H1 (cell line): ENCODE results near the gene DNAAF5. TPM values are rescaled to one million over a fixed set of nuclear protein-coding genes. Genes with fewer than 3 reads are reported as not detected.

Source experiments
- CTCF ChIA-PET: fragments of 300-600 bp; sonication (Branson Sonifier 250); formaldehyde crosslinking; loops from one replicate; lab custom pipeline; 2021; ENCODE audit not compliant: partially characterized antibody; lab: Charles Lee
- POLR2A ChIA-PET: fragments of 300-600 bp; sonication (Branson Sonifier 250); formaldehyde crosslinking; loops from one replicate; lab custom pipeline; 2021; ENCODE audit warnings: inconsistent platforms; ENCODE audit not compliant: partially characterized antibody; lab: Charles Lee
- DNase-seq, 2 experiments: peaks; one replicate each; pipeline versions ENCODE4 v3.0.0 to v3.0.0-alpha.2; 2010 to 2022; ENCODE audit warnings: low spot score in 2 of 2, low read depth in 1 of 2, mixed read lengths in 1 of 2
- FAIRE-seq: peaks from 2 replicates; lab custom pipeline; 2011; peaks lifted over from hg19 to GRCh38; lab: Jason Lieb, UNC
- H2AFZ ChIP-seq: 2 replicates; pipeline ENCODE4 v1.8.1; 2012; ENCODE audit warnings: low read length, inconsistent platforms
- H2AK5ac ChIP-seq: 2 replicates; pipeline ENCODE4 v1.6.1; 2013; ENCODE audit warnings: low read depth, low read length
- H2BK120ac ChIP-seq: replicated peaks from 2 replicates; pipeline ENCODE3; 2013; ENCODE audit warnings: low read depth, low read length, inconsistent platforms
- H2BK12ac ChIP-seq: 2 replicates; pipeline ENCODE4 v1.6.1; 2013; ENCODE audit warnings: low read depth, low read length
- H2BK15ac ChIP-seq: 2 replicates; pipeline ENCODE4 v1.6.1; 2013; ENCODE audit warnings: low read length
- H2BK20ac ChIP-seq: 2 replicates; pipeline ENCODE4 v1.6.1; 2013; ENCODE audit warnings: low read length
- H2BK5ac ChIP-seq: 2 replicates; pipeline ENCODE4 v1.6.1; 2013; ENCODE audit warnings: low read depth, low read length
- H3K14ac ChIP-seq: 2 replicates; pipeline ENCODE4 v1.6.1; 2013; ENCODE audit warnings: inconsistent platforms; ENCODE audit not compliant: insufficient read length
- H3K18ac ChIP-seq: 2 replicates; pipeline ENCODE4 v1.6.1; 2013; ENCODE audit warnings: low read length; ENCODE audit errors: extremely low read depth
- H3K23ac ChIP-seq: 2 replicates; pipeline ENCODE4 v1.6.1; 2013; ENCODE audit warnings: inconsistent platforms; ENCODE audit not compliant: insufficient read length
- H3K23me2 ChIP-seq: 2 replicates; pipeline ENCODE4 v1.6.1; 2013; ENCODE audit warnings: low read depth, low read length
- H3K27ac ChIP-seq: 2 replicates; pipeline ENCODE4 v1.6.1; 2011; ENCODE audit warnings: low read depth, low read length, inconsistent platforms
- H3K27me3 ChIP-seq, 4 experiments: replicated peaks in 1 of 4; 1 replicate in 1 of 4; 2 replicates in 3 of 4; pipeline versions ENCODE4 v1.6.1 to v1.8.1; 2011 to 2013; ENCODE audit warnings: low read length in 3 of 4, mild to moderate bottlenecking in 3 of 4, inconsistent platforms in 2 of 4, mixed read lengths in 2 of 4, moderate library complexity in 1 of 4; ENCODE audit not compliant: control insufficient read depth in 3 of 4, insufficient read depth in 3 of 4; ENCODE audit errors: extremely low read depth in 1 of 4
- H3K36me3 ChIP-seq, 4 experiments: 2 replicates each; pipeline versions ENCODE4 v1.6.1 to v1.8.1; 2011 to 2013; ENCODE audit warnings: mild to moderate bottlenecking in 4 of 4, low read length in 3 of 4, moderate library complexity in 2 of 4, control low read depth in 1 of 4, inconsistent platforms in 1 of 4; ENCODE audit not compliant: insufficient read depth in 4 of 4, control insufficient read depth in 2 of 4
- H3K4ac ChIP-seq: replicated peaks from 2 replicates; pipeline ENCODE3; 2013; ENCODE audit warnings: low read length, low read depth, mixed read lengths, inconsistent platforms; ENCODE audit not compliant: insufficient read length
- H3K4me1 ChIP-seq, 4 experiments: replicated peaks in 1 of 4; 1 replicate in 1 of 4; 2 replicates in 3 of 4; pipeline versions ENCODE4 v1.6.1 to v1.8.1; 2011 to 2013; ENCODE audit warnings: low read length in 3 of 4, inconsistent platforms in 2 of 4, mixed read lengths in 1 of 4; ENCODE audit not compliant: insufficient read depth in 4 of 4, control insufficient read depth in 3 of 4
- H3K4me2 ChIP-seq, 2 experiments: 2 replicates each; pipeline versions ENCODE4 v1.6.1 to v1.8.1; 2011 to 2013; ENCODE audit warnings: low read depth in 2 of 2, low read length in 2 of 2, control low read depth in 1 of 2, inconsistent platforms in 1 of 2, mild to moderate bottlenecking in 1 of 2; ENCODE audit not compliant: insufficient read depth in 1 of 2
- H3K4me3 ChIP-seq, 4 experiments: fragments of 200-600, 300-600 bp in 1 of 4; sonication (generic), shearing (Covaris generic), sonication (Bioruptor Twin) in 1 of 4; 2 replicates each; pipeline versions ENCODE4 v1.5.1 to v1.8.1; 2011 to 2016; ENCODE audit warnings: low read length in 4 of 4, low read depth in 3 of 4, control low read depth in 2 of 4, inconsistent platforms in 2 of 4, mild to moderate bottlenecking in 2 of 4, mixed read lengths in 1 of 4, moderate library complexity in 1 of 4; ENCODE audit not compliant: insufficient read depth in 2 of 4; ENCODE audit errors: extremely low read depth in 1 of 4
- H3K56ac ChIP-seq: replicated peaks from 2 replicates; pipeline ENCODE3; 2013; ENCODE audit warnings: low read depth, mild to moderate bottlenecking, mixed read lengths, low read length, inconsistent platforms; ENCODE audit not compliant: insufficient read length
- H3K79me1 ChIP-seq: 2 replicates; pipeline ENCODE4 v1.6.1; 2013; ENCODE audit warnings: low read depth, low read length, control low read depth
- H3K79me2 ChIP-seq, 2 experiments: 2 replicates each; pipeline versions ENCODE4 v1.6.1 to v1.8.1; 2012 to 2013; ENCODE audit warnings: low read length in 2 of 2, mild to moderate bottlenecking in 2 of 2, inconsistent platforms in 1 of 2; ENCODE audit not compliant: insufficient read depth in 2 of 2, control insufficient read depth in 1 of 2
- H3K9ac ChIP-seq, 4 experiments: replicated peaks in 1 of 4; 1 replicate in 1 of 4; 2 replicates in 3 of 4; pipeline versions ENCODE4 v1.6.1 to v1.8.1; 2011 to 2013; ENCODE audit warnings: low read depth in 3 of 4, low read length in 3 of 4, control low read depth in 2 of 4, mild to moderate bottlenecking in 2 of 4, moderate library complexity in 2 of 4, inconsistent platforms in 1 of 4; ENCODE audit errors: extremely low read depth in 1 of 4
- H3K9me3 ChIP-seq, 2 experiments: 2 replicates each; pipeline versions ENCODE4 v1.6.1 to v1.8.1; 2012 to 2013; ENCODE audit warnings: mild to moderate bottlenecking in 2 of 2, moderate library complexity in 2 of 2, control low read depth in 1 of 2, inconsistent platforms in 1 of 2, low read depth in 1 of 2, low read length in 1 of 2, mixed read lengths in 1 of 2; ENCODE audit not compliant: insufficient read depth in 2 of 2
- H4K20me1 ChIP-seq, 2 experiments: replicated peaks in 1 of 2; 2 replicates each; pipeline versions ENCODE3 to v1.8.1; 2011 to 2013; ENCODE audit warnings: inconsistent platforms in 2 of 2, low read length in 2 of 2, mild to moderate bottlenecking in 1 of 2; ENCODE audit not compliant: insufficient read depth in 2 of 2, control insufficient read depth in 1 of 2
- H4K5ac ChIP-seq: 2 replicates; pipeline ENCODE4 v1.6.1; 2013; ENCODE audit warnings: low read length, low read depth, mixed read lengths, inconsistent platforms; ENCODE audit not compliant: insufficient read length
- H4K8ac ChIP-seq: 2 replicates; pipeline ENCODE4 v1.8.0; 2013; ENCODE audit warnings: mild to moderate bottlenecking, moderate library complexity, low read length, inconsistent platforms; ENCODE audit not compliant: insufficient read depth; ENCODE audit errors: extremely low read depth
- H4K91ac ChIP-seq: replicated peaks from 2 replicates; pipeline ENCODE3; 2013; ENCODE audit warnings: low read length, mixed read lengths, inconsistent platforms; ENCODE audit not compliant: insufficient read length
- ATF2 ChIP-seq: IDR thresholded peaks from 2 replicates; pipeline ENCODE4 v1.6.1; 2012; ENCODE audit warnings: low read length, inconsistent platforms
- BACH1 ChIP-seq: IDR thresholded peaks from 2 replicates; pipeline ENCODE4 v1.6.1; 2012; ENCODE audit warnings: low read length, improper control_type of control experiment
- CBX8 ChIP-seq: fragments of 300-800, 300-1000 bp; sonication (generic); IDR thresholded peaks from 2 replicates; pipeline ENCODE4 v1.7.1; 2016; ENCODE audit warnings: low read depth, low read length, borderline replicate concordance
- CHD2 ChIP-seq: IDR thresholded peaks from 2 replicates; pipeline ENCODE4 v1.6.1; 2012; ENCODE audit warnings: low read length, improper control_type of control experiment
- CREB1 ChIP-seq: IDR thresholded peaks from 2 replicates; pipeline ENCODE4 v1.6.1; 2012; ENCODE audit warnings: inconsistent platforms
- GABPA ChIP-seq: IDR thresholded peaks from 2 replicates; pipeline ENCODE4 v1.6.1; 2011; ENCODE audit warnings: mild to moderate bottlenecking, low read length, moderate library complexity, borderline replicate concordance; ENCODE audit not compliant: insufficient read depth
- HDAC2 ChIP-seq, 2 experiments: fragments of 300-600 bp in 1 of 2; sonication (generic) in 1 of 2; IDR thresholded peaks; 2 replicates each; pipeline ENCODE4 v1.6.1; 2011 to 2012; ENCODE audit warnings: low read depth in 2 of 2, low read length in 2 of 2, mild to moderate bottlenecking in 2 of 2, moderate library complexity in 2 of 2, borderline replicate concordance in 1 of 2, inconsistent platforms in 1 of 2
- KDM1A ChIP-seq: fragments of 200-600, 300-600 bp; sonication (generic); IDR thresholded peaks from 2 replicates; pipeline ENCODE4 v1.7.1; 2016; ENCODE audit warnings: mild to moderate bottlenecking, low read length, borderline replicate concordance
- RAD21 ChIP-seq, 2 experiments: IDR thresholded peaks in 1 of 2; conservative IDR thresholded peaks in 1 of 2; 2 replicates each; pipeline ENCODE4 v1.6.1; 2011; ENCODE audit warnings: low read depth in 2 of 2, low read length in 2 of 2, improper control_type of control experiment in 1 of 2, inconsistent platforms in 1 of 2, mild to moderate bottlenecking in 1 of 2, moderate library complexity in 1 of 2
- RBBP5 ChIP-seq: IDR thresholded peaks from 2 replicates; pipeline ENCODE4 v1.7.1; 2012; ENCODE audit warnings: low read depth, mild to moderate bottlenecking, inconsistent platforms, low read length, moderate library complexity, borderline replicate concordance
- SAP30 ChIP-seq: fragments of 300-600 bp; sonication (generic); IDR thresholded peaks from 2 replicates; pipeline ENCODE4 v1.7.1; 2012; ENCODE audit warnings: low read length, moderate library complexity, mild to moderate bottlenecking, inconsistent platforms; ENCODE audit not compliant: insufficient read depth, insufficient replicate concordance
- SP2 ChIP-seq: IDR thresholded peaks from 2 replicates; pipeline ENCODE4 v1.6.1; 2012; ENCODE audit warnings: mild to moderate bottlenecking, low read length, inconsistent platforms
- WGBS, 2 experiments: shearing (Covaris generic) in 1 of 2; methylation state at CpG; one replicate each; pipeline versions ENCODE4 v1.1.6 to v1.1.7; 2013 to 2015; ENCODE audit warnings: low lambda C conversion rate in 2 of 2, mixed read lengths in 2 of 2, inconsistent platforms in 1 of 2, low coverage in 1 of 2, missing lambda C conversion rate in 1 of 2; ENCODE audit not compliant: insufficient replicate concordance in 2 of 2, insufficient coverage in 1 of 2, insufficient read length in 1 of 2; ENCODE audit errors: extremely low coverage in 1 of 2, missing lambda C conversion rate in 1 of 2; 5-methylcytosine and 5-hydroxymethylcytosine counted together
- polyA plus RNA-seq, 7 experiments: library from polyadenylated mRNA; depleted of rRNA in 3 of 7; stranded (reverse) in 5 of 7; unstranded in 2 of 7; fragments of >200 nt in 5 of 7; fragments of 200-250 nt in 2 of 7; gene quantifications; 1 replicate in 5 of 7; 2 replicates in 1 of 7; 4 replicates in 1 of 7; pipeline versions ENCODE4 v1.2.1 to v1.2.3, GENCODE V29; 2011 to 2013; ENCODE audit warnings: missing spikeins in 2 of 7, mixed read lengths in 2 of 7
- total RNA-seq: library from RNA; stranded (reverse); fragmentation: NEBNext Ultra II Directional; extraction: Animal tissue kit (Norgen Biotek cat#: 25700); gene quantifications from 2 replicates; pipeline ENCODE4 v1.2.1, GENCODE V29; 2021

DNAAF5 gene
- total and polyA plus RNA-seq, 2 of the 8 experiments (the other 6 are each of a cell fraction or from before 2014, with no cell fraction given), result 55.1 to 95.9 TPM

- Histone ChIP-seq H2BK20ac (no peak overlapping the region), H2BK15ac (no peak overlapping the region), H2BK120ac (no peak overlapping the region), H3K14ac (no peak overlapping the region), H3K4me2 (no peak overlapping the region), H4K5ac (no peak overlapping the region), H3K18ac (no peak overlapping the region), H3K36me3 (peaks cover 2 to 23% (median 11%) of the 10 kb centered on the region in 4 experiments; a peak in 6 of 8 replicates), H2AK5ac (no peak overlapping the region), H3K56ac (no peak overlapping the region), H3K4me3 (no peak overlapping the region), H3K9me3 (no peaks in the 10 kb centered on the region), H3K4ac (no peak overlapping the region), H4K8ac (no peak overlapping the region), H3K23ac (no peak overlapping the region), H3K79me1 (no peaks in the 10 kb centered on the region), H4K20me1 (peaks cover 5 to 8% of the 10 kb centered on the region in 2 experiments), H2BK5ac (no peak overlapping the region), H3K27me3 (no peaks in the 10 kb centered on the region), H3K9ac (no peak overlapping the region), H3K23me2 (no peaks in the 10 kb centered on the region), H2BK12ac (no peak overlapping the region), H2AFZ (no peak overlapping the region), H3K4me1 (peaks cover 0 to 5% (median under 1%) of the 10 kb centered on the region in 4 experiments; a peak in 2 of 7 replicates), H3K79me2 (no peaks in the 10 kb centered on the region), H3K27ac (no peak overlapping the region), H4K91ac (no peak overlapping the region)
- FAIRE-seq, result no peak
- DNase-seq, result no peak
- CTCF ChIA-PET, result interaction anchor here (0.6 to 6.3 kb wide), 7 partner anchors 10 to 453 kb away, joined by 3 to 35 read pairs (median 3); no protein-coding TSS in a partner anchor
- 93% methylated on average over 11 of the region's 11 CpGs; no CpG with 5 or more reads in 1 of the 2 experiments for WGBS, 2 experiments
- POLR2A ChIA-PET, result no interaction called here
- TF ChIP-seq ATF2 (no peak), SP2 (no peak), RAD21 (IDR thresholded peaks at IDR 0.05 in 1 of 2, conservative IDR thresholded peaks at IDR 0.05 in 1 of 2; ENCODE audit: low read depth in 2 of 2, low read length in 2 of 2) (no peak), RBBP5 (no peak), CREB1 (no peak), HDAC2 (IDR thresholded peaks at IDR 0.05; ENCODE audit: borderline replicate concordance in 1 of 2, low read depth in 2 of 2, low read length in 2 of 2) (no peak), CBX8 (no peak), BACH1 (no peak), CHD2 (no peak), KDM1A (no peak), SAP30 (no peak), GABPA (no peak)
These were observed 45.5 kb downstream of the DNAAF5 start for GRCh38 chr7:772005-772294.
